GM18526 (cell line): ENCODE data around the gene SLX9.

Experiments used
- POLR2A ChIP-seq: IDR thresholded peaks from 3 replicates; pipeline ENCODE4 v1.6.1; 2011; ENCODE audit not compliant: insufficient read length; ENCODE audit errors: extremely low read depth

The SLX9 gene

GRCh38 chr21:44980562-44981489 is 41.0 kb downstream of the SLX9 start:
- no peak for TF ChIP-seq POLR2A

GRCh38 chr21:44982558-44983250 is 42.9 kb downstream of the SLX9 start:
- TF ChIP-seq POLR2A = no peak

GRCh38 chr21:44983421-44984206 is 43.8 kb downstream of the SLX9 start:
- TF ChIP-seq POLR2A = no peak

GRCh38 chr21:44984428-44984791 is 44.6 kb downstream of the SLX9 start:
- no peak for TF ChIP-seq POLR2A

GRCh38 chr21:44984792-44985440 is 45.1 kb downstream of the SLX9 start:
- TF ChIP-seq POLR2A = no peak

- TF ChIP-seq POLR2A = no peak
These were observed 45.9 kb downstream of the SLX9 start for GRCh38 chr21:44985441-44986401.

- no peak for TF ChIP-seq POLR2A
These were observed 46.9 kb downstream of the SLX9 start for GRCh38 chr21:44986471-44987291.

- TF ChIP-seq POLR2A = no peak
These were observed 47.6 kb downstream of the SLX9 start for GRCh38 chr21:44987301-44987885.

- TF ChIP-seq POLR2A = no peak
These were observed 48.2 kb downstream of the SLX9 start for GRCh38 chr21:44987886-44988606.

GRCh38 chr21:44988607-44989536 is 49.0 kb downstream of the SLX9 start:
- TF ChIP-seq POLR2A = no peak

- no peak for TF ChIP-seq POLR2A
These were observed 49.7 kb downstream of the SLX9 start for GRCh38 chr21:44989537-44989886.
